Esophagus (tissue), 2 donors: ENCODE measurements around the gene BRMS1L. TPM values are rescaled to one million over a fixed set of nuclear protein-coding genes. Genes with fewer than 3 reads are reported as not detected.

Source experiments
- H3K27ac ChIP-seq, 2 donors: one replicate each; pipeline ENCODE4 v1.5.1; 2013; ENCODE audit warnings: low read depth in 2 of 2, mild to moderate bottlenecking in 2 of 2, inconsistent platforms in 1 of 2, low read length in 1 of 2, moderate library complexity in 1 of 2
- H3K27me3 ChIP-seq, 2 donors: one replicate each; pipeline ENCODE4 v1.6.1; 2013; ENCODE audit warnings: low read length in 2 of 2, control low read depth in 1 of 2, mild to moderate bottlenecking in 1 of 2; ENCODE audit not compliant: insufficient read depth in 2 of 2, control insufficient read depth in 1 of 2
- H3K36me3 ChIP-seq, 2 donors: one replicate each; pipeline ENCODE4 v1.6.1; 2013; ENCODE audit warnings: low read length in 1 of 2; ENCODE audit not compliant: control insufficient read depth in 2 of 2, insufficient read depth in 2 of 2
- H3K4me1 ChIP-seq, 2 donors: one replicate each; pipeline ENCODE4 v1.6.1; 2013; ENCODE audit warnings: low read length in 1 of 2; ENCODE audit not compliant: control insufficient read depth in 2 of 2, insufficient read depth in 2 of 2
- H3K4me3 ChIP-seq, 2 donors: one replicate each; pipeline ENCODE4 v1.5.1; 2013; ENCODE audit warnings: low read length in 2 of 2, mild to moderate bottlenecking in 2 of 2, low read depth in 1 of 2, moderate library complexity in 1 of 2
- H3K9me3 ChIP-seq, 2 donors: one replicate each; pipeline ENCODE4 v1.6.1; 2013; ENCODE audit warnings: mild to moderate bottlenecking in 2 of 2, low read depth in 1 of 2, low read length in 1 of 2, moderate library complexity in 1 of 2; ENCODE audit not compliant: control insufficient read depth in 2 of 2, insufficient read depth in 1 of 2
- WGBS, 2 donors: extraction: QIAGEN DNeasy Blood & Tissue Kit; methylation state at CpG; one replicate each; pipeline ENCODE4 v1.1.7; 2013; 5-methylcytosine and 5-hydroxymethylcytosine counted together
- polyA plus RNA-seq, 2 donors: library from polyadenylated mRNA; stranded (reverse); fragments of 200-250 nt; gene quantifications; one replicate each; pipeline ENCODE4 v1.2.3, GENCODE V29; 2013
- donor health status: healthy with polysubstance abuse.
- donor health status: Bipolar disorder and iron deficiency.

BRMS1L gene
- polyA plus RNA-seq, 2 donors = 2.6 to 5.7 TPM

DNA sequence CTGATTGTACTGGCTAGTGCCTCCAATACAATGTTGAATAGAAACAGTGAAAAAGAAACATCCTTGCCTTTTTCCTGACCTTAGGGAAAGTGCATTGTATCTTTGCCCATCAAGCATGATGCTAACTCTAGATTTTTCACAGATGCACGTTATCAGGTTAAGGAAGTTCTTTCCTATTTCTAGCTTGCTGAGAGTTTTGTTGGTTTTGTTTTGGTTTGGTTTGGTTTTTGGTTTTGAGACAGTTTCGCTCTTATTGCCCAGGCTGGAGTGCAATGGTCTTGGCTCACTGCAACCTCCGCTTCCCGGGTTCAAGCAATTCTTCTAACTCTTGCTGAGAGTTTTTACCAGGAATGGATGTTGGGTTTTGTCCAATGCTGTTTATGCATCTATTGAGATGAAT, 89.0 kb downstream of the BRMS1L start:
- no peaks in the 10 kb centered on the region for H3K36me3 ChIP-seq
- H3K27ac ChIP-seq = no peak overlapping the region
- H3K4me1 ChIP-seq = no peaks in the 10 kb centered on the region
- H3K4me3 ChIP-seq = no peak overlapping the region
- H3K27me3 ChIP-seq = no peaks in the 10 kb centered on the region
- 85% methylated on average over 4 of the region's 4 CpGs for WGBS, 2 donors
- H3K9me3 ChIP-seq = no peaks in the 10 kb centered on the region

DNA sequence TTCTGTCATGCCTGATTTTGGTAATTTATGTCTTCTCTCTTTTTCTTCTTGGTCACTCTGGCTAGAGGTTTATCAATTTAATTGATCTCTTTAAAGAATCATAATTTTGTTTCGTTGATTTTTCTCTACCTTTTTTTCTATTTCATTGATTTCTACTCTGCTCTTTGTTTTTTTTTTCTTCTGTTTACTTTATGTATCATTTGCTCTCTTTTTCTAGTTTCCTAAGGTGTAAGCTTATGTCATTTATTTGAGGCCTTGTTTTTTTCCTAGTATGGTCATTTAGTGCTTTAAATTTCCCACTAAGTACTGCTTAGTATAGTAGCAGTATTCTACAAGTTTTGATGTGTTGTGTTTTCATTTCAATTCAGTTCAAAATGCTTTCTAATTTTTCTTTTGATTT, 89.6 kb downstream of the BRMS1L start:
- WGBS, 2 donors = 67 to 77% methylated on average over 1 of the region's 1 CpG
- H3K36me3 ChIP-seq = no peaks in the 10 kb centered on the region
- H3K9me3 ChIP-seq = no peaks in the 10 kb centered on the region

More for the DNA sequence above, 89.6 kb downstream of the BRMS1L start:
- no peak overlapping the region for H3K27ac ChIP-seq
- no peaks in the 10 kb centered on the region for H3K27me3 ChIP-seq
- no peak overlapping the region for H3K4me3 ChIP-seq
- no peaks in the 10 kb centered on the region for H3K4me1 ChIP-seq

Other genes starting within 250 kb of the BRMS1L start
- gene RALGAPA1, start 17.0 kb upstream of the BRMS1L start, polyA plus RNA-seq = 10 to 100 TPM; 10.5 to 20.3 TPM